C4-2B (cell line): ENCODE data around the gene VSIG10.

Source experiments
- H3K27ac ChIP-seq: fragments of 450-650 bp; 2 replicates; pipeline ENCODE4 v1.5.1; 2017
- ZFX ChIP-seq: fragments of 450-650 bp; IDR thresholded peaks from 2 replicates; pipeline ENCODE4 v1.6.1; 2017
- TF ChIP-seq, protein P1 (sequence below): fragments of 450-650 bp; conservative IDR thresholded peaks from 2 replicates; pipeline ENCODE4 v1.5.1; 2017; ENCODE audit warnings: mild to moderate bottlenecking

Gene VSIG10

DNA sequence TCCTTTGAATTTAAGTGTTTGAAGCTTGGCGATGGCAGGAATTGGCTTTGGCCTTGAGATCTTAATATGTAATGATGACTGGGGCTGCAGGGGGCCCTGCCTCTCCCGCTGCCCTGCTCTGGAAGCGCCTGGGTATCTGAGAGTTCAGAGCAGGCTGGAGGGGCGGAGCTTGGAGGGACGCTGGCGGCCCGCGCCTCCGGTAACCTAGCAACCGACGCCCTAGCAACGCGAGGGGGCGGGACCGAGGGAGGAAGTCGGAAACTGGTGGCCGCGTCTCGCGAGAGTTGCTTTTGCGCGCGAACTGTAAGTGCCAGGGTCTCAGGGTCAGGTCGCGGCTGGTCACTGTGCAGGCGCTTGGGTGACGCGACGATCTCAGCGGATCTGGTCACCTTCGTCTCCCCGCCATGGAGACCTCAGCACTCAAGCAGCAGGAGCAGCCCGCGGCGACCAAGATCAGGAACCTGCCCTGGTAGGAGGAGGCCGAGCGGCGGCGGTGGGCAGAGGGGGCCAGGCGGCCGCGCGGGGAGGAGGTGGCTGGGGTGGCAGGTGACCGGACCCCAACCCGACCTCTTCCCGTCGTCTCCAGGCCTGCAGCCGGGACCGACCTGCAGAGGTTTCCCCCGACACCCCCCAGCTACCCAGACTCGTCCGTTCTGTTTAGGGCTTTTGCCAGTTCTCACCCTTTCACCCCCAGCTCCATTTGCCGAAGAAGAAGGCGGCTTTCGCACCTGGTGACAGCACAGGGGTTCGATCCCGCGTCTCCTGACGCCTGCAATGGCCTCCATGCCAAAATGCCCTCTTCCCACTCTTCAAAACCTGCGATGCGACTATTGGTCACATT, 87.2 kb downstream of the VSIG10 start, which contains the start of gene RFC5:
Gene RFC5, plus strand, starts transcription at position 280 of the 841 bp plus-strand sequence. Its CDS starts 125 bp downstream, at position 405.
- TF ChIP-seq, protein P1, sequence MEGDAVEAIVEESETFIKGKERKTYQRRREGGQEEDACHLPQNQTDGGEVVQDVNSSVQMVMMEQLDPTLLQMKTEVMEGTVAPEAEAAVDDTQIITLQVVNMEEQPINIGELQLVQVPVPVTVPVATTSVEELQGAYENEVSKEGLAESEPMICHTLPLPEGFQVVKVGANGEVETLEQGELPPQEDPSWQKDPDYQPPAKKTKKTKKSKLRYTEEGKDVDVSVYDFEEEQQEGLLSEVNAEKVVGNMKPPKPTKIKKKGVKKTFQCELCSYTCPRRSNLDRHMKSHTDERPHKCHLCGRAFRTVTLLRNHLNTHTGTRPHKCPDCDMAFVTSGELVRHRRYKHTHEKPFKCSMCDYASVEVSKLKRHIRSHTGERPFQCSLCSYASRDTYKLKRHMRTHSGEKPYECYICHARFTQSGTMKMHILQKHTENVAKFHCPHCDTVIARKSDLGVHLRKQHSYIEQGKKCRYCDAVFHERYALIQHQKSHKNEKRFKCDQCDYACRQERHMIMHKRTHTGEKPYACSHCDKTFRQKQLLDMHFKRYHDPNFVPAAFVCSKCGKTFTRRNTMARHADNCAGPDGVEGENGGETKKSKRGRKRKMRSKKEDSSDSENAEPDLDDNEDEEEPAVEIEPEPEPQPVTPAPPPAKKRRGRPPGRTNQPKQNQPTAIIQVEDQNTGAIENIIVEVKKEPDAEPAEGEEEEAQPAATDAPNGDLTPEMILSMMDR: no peak
- TF ChIP-seq ZFX: peak; percentile 52; the same call in 1 of the 2 replicates
- peak within 1 kb of the TSS; percentile 89 for H3K27ac ChIP-seq

DNA sequence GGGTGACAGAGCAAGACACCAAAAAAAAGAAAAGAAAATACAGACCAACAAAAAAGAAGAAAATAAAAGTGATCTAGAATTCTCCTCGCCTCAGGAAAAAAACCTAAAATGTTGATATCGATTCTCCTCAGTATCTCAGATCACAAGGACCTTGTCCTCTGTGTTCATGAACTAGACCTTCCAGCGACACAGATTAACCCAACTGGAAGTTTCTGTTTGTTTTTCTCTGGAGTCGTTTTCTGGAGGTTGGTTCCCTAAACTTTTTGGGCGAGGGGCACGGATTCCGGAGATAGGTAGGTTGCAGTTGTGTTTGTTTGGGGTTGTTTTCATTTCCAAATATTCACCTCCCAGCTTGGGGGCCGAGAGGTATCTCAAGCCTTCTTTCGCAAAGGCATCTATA, 87.9 kb downstream of the VSIG10 start:
- no peak overlapping the region for H3K27ac ChIP-seq
- TF ChIP-seq, protein P1: no peak
- TF ChIP-seq ZFX: no peak

DNA sequence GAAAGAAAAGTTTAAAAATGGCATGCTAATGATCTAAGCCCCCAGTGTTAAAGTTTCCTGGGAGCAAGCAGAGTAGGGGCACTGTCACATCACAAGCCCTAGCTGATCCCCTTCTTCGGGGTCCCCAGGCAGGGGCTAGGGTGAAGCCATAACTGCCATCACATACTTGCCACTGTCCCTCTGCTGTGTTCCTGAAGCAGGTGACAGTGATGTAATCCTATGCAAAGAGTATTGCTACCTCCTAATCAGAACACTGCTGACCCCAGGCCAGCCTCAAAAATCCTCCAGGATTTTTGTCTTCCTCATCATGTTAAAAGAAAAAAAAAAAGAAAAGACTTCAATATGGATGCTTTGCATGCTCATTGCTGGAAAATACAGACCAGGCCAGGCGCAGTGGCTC, 88.5 kb downstream of the VSIG10 start:
- no peak for TF ChIP-seq ZFX
- TF ChIP-seq, protein P1: no peak

More for the DNA sequence above, 88.5 kb downstream of the VSIG10 start:
- no peak overlapping the region for H3K27ac ChIP-seq
